Stimulated activated CD8-positive, alpha-beta memory T cell treated with anti-CD3 and anti-CD28 coated beads, Interleukin-12 subunit alpha, Interleukin-12 subunit beta, amount 100 ng/mL, for 24 hours (primary cell): ENCODE results near the gene E2F3.

Source experiments
- DNase-seq: peaks from one replicate; pipeline ENCODE4 v3.0.0-alpha.2; 2020; ENCODE audit errors: extremely low read depth

The E2F3 gene

DNA sequence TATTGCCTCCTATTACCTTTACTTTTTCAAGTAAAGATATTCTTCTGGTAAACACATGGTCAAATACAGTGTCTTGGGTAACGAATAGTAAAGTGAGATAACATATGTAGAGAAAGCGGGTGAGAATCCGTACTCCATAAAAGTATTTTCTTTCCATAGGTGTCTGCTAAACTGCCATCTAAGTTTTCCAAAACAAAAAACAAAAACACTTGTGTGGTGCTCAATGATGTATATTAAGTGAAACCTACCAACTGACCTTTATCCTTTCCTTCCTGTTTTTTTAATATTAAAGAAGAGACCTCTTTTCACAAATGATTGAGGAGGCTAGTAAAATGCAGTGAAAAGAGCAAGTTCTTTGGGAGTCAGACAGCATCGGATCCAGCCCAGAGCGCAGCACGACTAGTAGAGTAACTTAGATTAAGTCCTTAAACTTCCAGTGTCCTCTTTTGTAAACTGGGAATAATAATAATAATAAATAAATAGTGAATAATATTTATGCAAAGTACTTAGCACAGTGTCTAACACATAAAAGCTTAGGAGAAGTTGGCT is 132.1 kb downstream of the E2F3 start:
- no peak for DNase-seq

DNA sequence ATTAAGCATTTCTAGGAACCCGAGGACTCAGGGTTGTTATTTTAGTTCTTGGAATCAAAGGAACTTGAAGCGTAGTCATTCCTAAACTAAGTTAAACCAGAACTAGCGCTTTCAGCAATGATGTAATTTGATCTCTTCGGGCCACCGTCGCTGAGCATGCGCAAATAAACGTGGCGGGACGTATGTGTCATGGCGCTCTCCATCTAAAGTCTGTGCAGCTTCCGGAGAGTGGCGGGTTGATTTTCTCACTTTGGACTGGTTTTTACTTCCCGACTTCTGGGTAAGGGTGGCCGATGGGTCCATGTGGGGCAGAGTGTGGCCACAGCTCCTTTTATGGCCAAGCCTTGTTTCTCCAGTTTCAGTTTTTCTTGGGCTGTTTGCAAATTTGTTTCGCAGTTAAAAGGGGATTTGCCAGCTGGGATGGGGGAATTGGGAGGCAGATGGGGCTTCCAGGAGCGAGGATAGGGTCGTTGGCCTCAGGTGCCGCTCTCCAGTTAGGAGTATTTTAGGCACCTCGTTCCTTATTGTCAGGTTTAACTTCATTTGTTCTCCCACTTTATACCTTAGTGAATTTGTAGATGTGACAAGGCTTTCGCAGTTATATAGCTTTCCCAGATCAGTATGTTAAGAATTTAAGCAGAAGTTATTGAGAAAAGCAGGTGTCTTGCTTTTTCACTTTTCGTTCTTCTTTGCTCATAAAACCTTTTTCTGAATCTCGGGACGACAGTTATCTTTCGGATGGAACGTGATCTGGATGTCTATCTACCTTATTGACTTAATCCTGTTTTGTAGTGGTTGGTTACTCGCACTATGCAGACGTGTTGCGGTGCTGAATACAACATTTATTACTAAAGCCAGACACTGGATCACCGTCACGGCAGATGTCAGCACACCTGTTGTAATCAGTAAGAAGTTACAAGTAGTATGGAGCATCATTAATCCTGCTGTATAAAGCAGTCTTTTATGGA is 132.9 kb downstream of the E2F3 start, which contains the start of gene CDKAL1:
CDKAL1 (plus strand) TSS at position 163 of the 968 bp plus-strand sequence. CDS start 11,894 bp downstream, outside the sequence.
- peak; percentile 68 for DNase-seq

DNA sequence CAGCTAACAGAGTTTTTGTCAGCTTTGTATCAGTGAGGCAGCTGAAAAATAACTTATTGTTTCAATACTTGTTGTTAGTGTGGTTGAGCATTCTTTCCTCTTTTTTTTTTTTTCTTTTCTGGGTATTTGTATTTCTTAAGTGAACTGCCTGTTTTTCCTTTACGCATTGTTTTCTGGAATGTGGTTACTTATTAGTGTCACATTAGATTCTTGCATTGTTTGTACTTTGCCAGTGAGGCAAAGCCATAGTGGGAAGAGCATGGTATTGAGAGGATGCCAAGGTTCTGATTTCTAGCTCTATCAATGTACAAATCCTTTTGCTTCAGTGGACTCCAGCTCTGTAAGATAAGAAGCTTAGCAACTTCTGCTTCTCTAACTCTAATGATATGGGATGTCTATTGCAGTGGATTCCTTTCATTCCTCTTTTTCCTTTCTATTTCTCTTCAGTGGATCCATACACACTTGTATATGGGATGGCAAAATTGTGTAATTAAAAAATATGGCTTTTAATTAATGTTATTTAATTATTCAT is 136.5 kb downstream of the E2F3 start:
- DNase-seq: no peak

DNA sequence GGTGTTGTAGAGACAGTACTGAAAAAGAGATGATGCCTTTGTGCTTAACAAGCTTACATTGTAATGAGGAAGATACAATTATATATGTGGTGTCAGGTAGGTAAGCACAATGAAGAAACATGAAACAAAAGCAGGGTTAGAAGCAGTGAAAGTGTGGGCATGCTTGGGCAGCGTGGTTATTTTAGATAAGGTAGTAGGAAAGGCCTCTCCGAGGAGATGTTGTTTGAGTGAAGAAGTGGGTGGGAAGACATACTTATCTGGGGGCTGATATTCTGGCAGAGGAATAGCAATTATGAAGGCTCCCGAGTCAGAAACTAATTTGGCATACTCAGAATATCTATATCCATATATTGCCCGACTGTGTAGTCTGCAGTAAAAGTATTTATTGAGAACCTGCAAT is 137.2 kb downstream of the E2F3 start:
- no peak for DNase-seq

DNA sequence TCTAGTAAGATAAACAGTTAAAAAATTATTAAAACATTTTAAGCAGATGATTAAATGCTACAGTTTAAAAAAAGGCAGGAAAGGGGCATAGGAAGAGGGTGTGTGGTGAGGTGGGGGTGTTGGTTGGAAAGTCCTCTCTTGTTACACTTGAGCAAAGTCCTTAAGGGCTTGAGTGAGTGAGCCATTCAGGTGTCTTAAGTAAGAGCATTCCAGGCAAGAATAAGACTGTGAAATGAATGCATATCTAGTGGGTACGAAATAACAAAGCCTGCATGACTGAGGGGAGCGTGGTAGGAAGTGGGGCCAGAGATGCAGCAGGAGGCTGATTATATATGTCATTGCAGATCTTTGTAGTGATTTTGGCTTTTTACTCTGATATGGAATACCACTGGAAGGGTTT is 137.7 kb downstream of the E2F3 start:
- no peak for DNase-seq

DNA sequence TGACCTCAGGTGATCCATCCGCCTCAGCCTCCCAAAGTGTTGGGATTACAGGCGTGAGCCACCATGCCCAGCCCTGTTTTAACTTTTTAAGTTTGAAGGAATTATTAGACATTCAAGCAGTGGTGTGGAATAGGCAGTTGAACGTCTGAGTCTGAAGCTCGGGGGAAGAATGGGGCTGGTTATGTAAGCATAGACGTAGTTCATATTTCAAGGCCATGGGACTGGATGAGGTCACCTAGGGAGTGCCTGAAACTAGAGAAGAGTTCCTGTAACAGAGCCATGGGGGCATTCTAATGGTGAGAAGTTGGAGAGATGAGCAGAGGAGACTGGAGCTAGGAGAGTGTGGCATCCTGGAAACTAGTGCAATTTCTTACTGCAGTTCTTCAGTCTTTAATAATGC is 139.0 kb downstream of the E2F3 start:
- DNase-seq: no peak

DNA sequence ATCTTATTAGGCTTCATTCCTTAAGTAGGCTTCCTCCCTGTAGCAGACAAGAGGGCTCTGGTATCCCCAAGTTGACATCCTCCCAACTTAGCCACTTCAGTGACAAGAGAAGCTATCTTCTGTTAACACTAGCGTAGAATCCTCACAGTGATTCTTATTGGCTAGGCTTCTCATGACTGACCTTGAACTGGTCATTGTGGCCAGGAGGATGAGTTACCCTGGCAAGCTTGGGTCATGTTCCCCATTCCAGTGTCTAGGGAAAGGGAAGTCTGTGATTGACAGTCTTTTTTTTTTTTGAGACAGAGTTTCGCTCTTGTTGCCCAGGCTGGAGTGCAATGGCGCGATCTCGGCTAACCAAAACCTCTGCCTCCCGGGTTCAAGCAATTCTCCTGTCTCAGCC is 139.7 kb downstream of the E2F3 start:
- DNase-seq: no peak

DNA sequence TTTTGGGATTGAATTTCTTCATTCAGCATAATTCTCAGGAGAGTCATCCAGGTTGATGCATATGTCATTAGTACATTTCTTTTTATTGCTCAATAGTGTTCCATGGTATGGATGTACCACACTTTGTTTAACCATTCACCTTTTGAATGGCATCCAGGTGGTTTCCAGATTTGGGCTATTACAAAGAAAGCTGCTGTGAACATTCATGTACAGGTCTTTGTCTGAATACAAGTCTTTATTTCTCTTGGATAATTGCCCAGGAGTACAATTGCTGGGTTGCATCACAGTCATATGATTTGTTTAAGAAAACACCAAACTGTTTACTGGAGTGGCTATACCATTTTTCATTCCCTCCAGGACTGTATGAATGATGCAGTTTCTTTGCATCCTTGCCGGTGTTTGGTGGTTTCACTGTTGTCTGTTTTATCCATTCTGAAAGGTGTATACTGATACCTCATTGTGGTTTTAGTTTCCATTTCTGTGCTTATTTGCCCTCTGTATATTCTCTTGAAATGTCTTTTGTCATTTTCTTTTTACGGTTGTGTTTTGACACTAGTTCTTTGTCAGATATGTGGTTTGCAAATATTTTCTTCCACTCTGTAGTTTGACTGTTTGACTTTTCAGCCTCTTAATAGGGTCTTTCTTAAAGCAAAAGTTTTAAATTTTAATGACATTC is 141.4 kb downstream of the E2F3 start:
- DNase-seq: no peak
